ENCODE data around the gene SH3GL1. TPM values are rescaled to one million over a fixed set of nuclear protein-coding genes. Genes with fewer than 3 reads are reported as not detected.

SH3GL1 gene
- total and polyA plus RNA-seq, 2 experiments from 2014 or later: 81.7 to 114 TPM

GRCh38 chr19:4324228-4324627 is 76.1 kb downstream of the SH3GL1 start:
- Histone ChIP-seq H3K4me2 (no peak overlapping the region), H4K20me1 (ENCODE audit: insufficient read depth, poor library complexity, severe bottlenecking) (no peaks in the 10 kb centered on the region), H3K9me2 (replicated peaks; ENCODE audit: insufficient read depth) (no peaks in the 10 kb centered on the region), H3K27ac (no peak overlapping the region), H3K4me3 (no peak overlapping the region), H3K4me1 (ENCODE audit: insufficient read depth) (peaks cover 12% of the 10 kb centered on the region), H3K36me3 (replicated peaks; ENCODE audit: insufficient read depth, low read depth) (no peaks in the 10 kb centered on the region), H3K79me2 (no peaks in the 10 kb centered on the region), H3K27me3 (no peaks in the 10 kb centered on the region), H3K9me3 (ENCODE audit: low read depth) (no peaks in the 10 kb centered on the region), H2AFZ (no peak overlapping the region)
- TF ChIP-seq EZH2phosphoT487 (IDR thresholded peaks at IDR 0.05; ENCODE audit: low read depth, severe bottlenecking, unreplicated experiment) (no peak), CTCF (IDR thresholded peaks at IDR 0.05; ENCODE audit: poor library complexity) (no peak), EZH2 (IDR thresholded peaks at IDR 0.05; ENCODE audit: borderline replicate concordance) (no peak)
- no peak for DNase-seq (ENCODE audit: low spot score)
- 95% methylated on average over 12 of the region's 12 CpGs for WGBS (ENCODE audit: low lambda C conversion rate, missing lambda C conversion rate)

DNA sequence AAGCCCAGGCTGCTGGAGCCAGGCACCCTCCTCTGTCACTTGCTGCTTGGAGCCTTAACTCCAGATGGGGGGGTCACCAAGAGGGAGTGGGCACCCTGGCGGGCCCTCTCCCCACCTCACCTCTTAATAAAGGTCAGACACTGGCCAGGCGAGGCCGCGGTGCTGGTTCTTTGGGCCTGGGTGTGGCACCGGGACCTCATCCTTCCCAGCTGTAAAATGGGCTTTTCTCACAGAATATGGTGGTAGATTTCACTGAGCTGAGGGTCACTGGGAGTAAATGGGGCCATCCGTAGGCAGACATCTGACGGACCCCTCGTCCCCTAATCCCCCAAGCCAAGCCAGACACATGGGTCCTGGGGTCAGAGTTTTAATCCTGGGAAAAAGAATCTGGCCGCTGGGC is 76.7 kb downstream of the SH3GL1 start:
- Histone ChIP-seq H3K27ac (no peak overlapping the region), H4K20me1 (ENCODE audit: insufficient read depth, poor library complexity, severe bottlenecking) (no peaks in the 10 kb centered on the region), H3K27me3 (no peaks in the 10 kb centered on the region), H3K9me2 (replicated peaks; ENCODE audit: insufficient read depth) (no peaks in the 10 kb centered on the region), H3K36me3 (replicated peaks; ENCODE audit: insufficient read depth, low read depth) (no peaks in the 10 kb centered on the region), H3K79me2 (no peaks in the 10 kb centered on the region), H3K4me1 (ENCODE audit: insufficient read depth) (peaks cover 10% of the 10 kb centered on the region), H3K9me3 (ENCODE audit: low read depth) (no peaks in the 10 kb centered on the region), H2AFZ (no peak overlapping the region), H3K4me2 (no peak overlapping the region), H3K4me3 (no peak overlapping the region)
- no peak for TF ChIP-seq EZH2 (IDR thresholded peaks at IDR 0.05; ENCODE audit: borderline replicate concordance)
- no peak for TF ChIP-seq CTCF (IDR thresholded peaks at IDR 0.05; ENCODE audit: poor library complexity)
- no peak for DNase-seq (ENCODE audit: low spot score)
- 93% methylated on average over 9 of the region's 9 CpGs for WGBS (ENCODE audit: low lambda C conversion rate, missing lambda C conversion rate)

- Histone ChIP-seq H3K4me3 (no peak overlapping the region), H3K4me1 (ENCODE audit: insufficient read depth) (peaks cover 8% of the 10 kb centered on the region), H3K27me3 (no peaks in the 10 kb centered on the region), H4K20me1 (ENCODE audit: insufficient read depth, poor library complexity, severe bottlenecking) (no peaks in the 10 kb centered on the region), H3K9me3 (ENCODE audit: low read depth) (no peaks in the 10 kb centered on the region), H3K27ac (no peak overlapping the region), H3K4me2 (no peak overlapping the region), H3K9me2 (replicated peaks; ENCODE audit: insufficient read depth) (no peaks in the 10 kb centered on the region), H3K79me2 (no peaks in the 10 kb centered on the region), H2AFZ (no peak overlapping the region), H3K36me3 (replicated peaks; ENCODE audit: insufficient read depth, low read depth) (no peaks in the 10 kb centered on the region)
- DNase-seq (ENCODE audit: low spot score): no peak
- WGBS (ENCODE audit: low lambda C conversion rate, missing lambda C conversion rate): 93% methylated on average over 32 of the region's 37 CpGs
- no peak for TF ChIP-seq EZH2phosphoT487 (IDR thresholded peaks at IDR 0.05; ENCODE audit: low read depth, severe bottlenecking, unreplicated experiment)
- TF ChIP-seq CTCF (IDR thresholded peaks at IDR 0.05; ENCODE audit: poor library complexity): no peak
- TF ChIP-seq EZH2 (IDR thresholded peaks at IDR 0.05; ENCODE audit: borderline replicate concordance): no peak
Measured at GRCh38 chr19:4322942-4323665, 77.2 kb downstream of the SH3GL1 start.

Data from hepatocyte (in vitro differentiated cells).